H9 (cell line): ENCODE results near the gene ABCB8. TPM values are rescaled to one million over a fixed set of nuclear protein-coding genes. Genes with fewer than 3 reads are reported as not detected.

Source experiments
- DNase-seq: peaks from one replicate; pipeline ENCODE4 v3.0.0-alpha.2; 2017
- H2AFZ ChIP-seq: one replicate; pipeline ENCODE4 v1.6.1; 2013; ENCODE audit warnings: mild to moderate bottlenecking, low read length, control low read depth, moderate library complexity
- H2AK5ac ChIP-seq: 2 replicates; pipeline ENCODE4 v1.6.1; 2013; ENCODE audit warnings: low read length, control low read depth, mixed read lengths; ENCODE audit not compliant: insufficient read length
- H2BK120ac ChIP-seq: one replicate; pipeline ENCODE4 v1.6.1; 2013; ENCODE audit warnings: low read depth, mild to moderate bottlenecking, low read length, control low read depth, inconsistent platforms; ENCODE audit not compliant: poor library complexity, severe bottlenecking
- H2BK12ac ChIP-seq: 2 replicates; pipeline ENCODE4 v1.6.1; 2013; ENCODE audit warnings: low read length, control low read depth, mixed read lengths, low read depth; ENCODE audit not compliant: insufficient read length
- H2BK15ac ChIP-seq: 2 replicates; pipeline ENCODE4 v1.6.1; 2013; ENCODE audit warnings: low read depth, low read length, control low read depth
- H2BK20ac ChIP-seq: one replicate; pipeline ENCODE4 v1.6.1; 2013; ENCODE audit warnings: low read depth, mild to moderate bottlenecking, low read length, control low read depth, inconsistent platforms; ENCODE audit not compliant: poor library complexity, severe bottlenecking
- H2BK5ac ChIP-seq: 2 replicates; pipeline ENCODE4 v1.6.1; 2013; ENCODE audit warnings: low read length, control low read depth, mixed read lengths; ENCODE audit not compliant: insufficient read length
- H3K14ac ChIP-seq: 2 replicates; pipeline ENCODE4 v1.6.1; 2013; ENCODE audit warnings: low read length, control low read depth; ENCODE audit not compliant: insufficient read depth
- H3K18ac ChIP-seq: 2 replicates; pipeline ENCODE4 v1.6.1; 2013; ENCODE audit warnings: low read depth, mild to moderate bottlenecking, mixed read lengths, low read length, control low read depth; ENCODE audit not compliant: insufficient read length
- H3K23ac ChIP-seq: 2 replicates; pipeline ENCODE4 v1.6.1; 2013; ENCODE audit warnings: low read length, control low read depth, mixed read lengths, low read depth; ENCODE audit not compliant: insufficient read length
- H3K23me2 ChIP-seq: 2 replicates; pipeline ENCODE4 v1.6.1; 2013; ENCODE audit warnings: low read depth, mild to moderate bottlenecking, mixed read lengths, low read length, control low read depth; ENCODE audit not compliant: insufficient read length, poor library complexity, severe bottlenecking
- H3K27ac ChIP-seq: 2 replicates; pipeline ENCODE4 v1.5.1; 2013; ENCODE audit warnings: low read length, control low read depth, mixed read lengths, low read depth; ENCODE audit not compliant: insufficient read length
- H3K27me3 ChIP-seq: 2 replicates; pipeline ENCODE4 v1.6.1; 2013; ENCODE audit warnings: low read length, control low read depth, inconsistent platforms; ENCODE audit not compliant: insufficient read depth
- H3K4ac ChIP-seq: 2 replicates; pipeline ENCODE4 v1.6.1; 2013; ENCODE audit warnings: low read depth, mild to moderate bottlenecking, control low read depth, inconsistent platforms, low read length, moderate library complexity
- H3K4me1 ChIP-seq: 2 replicates; pipeline ENCODE4 v1.6.1; 2013; ENCODE audit warnings: low read length, control low read depth, inconsistent platforms; ENCODE audit not compliant: insufficient read depth
- H3K4me2 ChIP-seq: 2 replicates; pipeline ENCODE4 v1.6.1; 2013; ENCODE audit warnings: low read length, control low read depth, mixed read lengths; ENCODE audit not compliant: insufficient read length, insufficient read depth
- H3K56ac ChIP-seq: 2 replicates; pipeline ENCODE4 v1.6.1; 2013; ENCODE audit warnings: low read depth, mild to moderate bottlenecking, mixed read lengths, low read length, control low read depth; ENCODE audit not compliant: insufficient read length
- H3K79me1 ChIP-seq: 2 replicates; pipeline ENCODE4 v1.6.1; 2013; ENCODE audit warnings: low read depth, mild to moderate bottlenecking, moderate library complexity, low read length, control low read depth, inconsistent platforms; ENCODE audit not compliant: insufficient read depth, poor library complexity, severe bottlenecking
- H3K79me2 ChIP-seq: 2 replicates; pipeline ENCODE4 v1.6.1; 2013; ENCODE audit warnings: low read length, control low read depth, inconsistent platforms; ENCODE audit not compliant: insufficient read depth
- H3K9ac ChIP-seq: 2 replicates; pipeline ENCODE4 v1.6.1; 2013; ENCODE audit warnings: low read length, control low read depth, mixed read lengths; ENCODE audit not compliant: insufficient read length; ENCODE audit errors: extremely low read depth
- H3K9me3 ChIP-seq: one replicate; pipeline ENCODE4 v1.6.1; 2013; ENCODE audit warnings: low read depth, low read length, inconsistent platforms; ENCODE audit not compliant: control insufficient read depth
- H3T11ph ChIP-seq: one replicate; pipeline ENCODE4 v1.6.1; 2013; ENCODE audit warnings: mild to moderate bottlenecking, low read length, control low read depth, inconsistent platforms
- H4K20me1 ChIP-seq: one replicate; pipeline ENCODE4 v1.6.1; 2013; ENCODE audit not compliant: control insufficient read depth, insufficient read length, insufficient read depth
- H4K5ac ChIP-seq: 2 replicates; pipeline ENCODE4 v1.6.1; 2013; ENCODE audit warnings: low read depth, mild to moderate bottlenecking, mixed read lengths, low read length, control low read depth; ENCODE audit not compliant: insufficient read length
- H4K8ac ChIP-seq: replicated peaks from 2 replicates; pipeline ENCODE4 v1.6.1; 2013; ENCODE audit warnings: low read length, control low read depth, mixed read lengths, low read depth; ENCODE audit not compliant: insufficient read length
- H4K91ac ChIP-seq: 2 replicates; pipeline ENCODE4 v1.6.1; 2013; ENCODE audit warnings: low read depth, mild to moderate bottlenecking, moderate library complexity, mixed read lengths, low read length, control low read depth; ENCODE audit not compliant: insufficient read length
- H3K27ac Mint-ChIP-seq, 3 experiments: 2 replicates in 2 of 3; 3 replicates in 1 of 3; pipeline ENCODE4 v1.8.0; 2020 to 2021; ENCODE audit warnings: mixed read lengths in 3 of 3, mild to moderate bottlenecking in 1 of 3, moderate library complexity in 1 of 3
- H3K27me3 Mint-ChIP-seq: 2 replicates; pipeline ENCODE4 v1.8.0; 2021; ENCODE audit warnings: low read depth, mild to moderate bottlenecking, moderate library complexity, mixed read lengths
- H3K36me3 Mint-ChIP-seq, 3 experiments: 2 replicates in 2 of 3; 3 replicates in 1 of 3; pipeline ENCODE4 v1.8.0; 2020 to 2021; ENCODE audit warnings: low read depth in 3 of 3, mixed read lengths in 3 of 3; ENCODE audit not compliant: insufficient read depth in 1 of 3
- H3K4me1 Mint-ChIP-seq, 2 experiments: 2 replicates each; pipeline ENCODE4 v1.8.0; 2020; ENCODE audit warnings: mixed read lengths in 2 of 2
- H3K4me3 Mint-ChIP-seq, 2 experiments: 2 replicates in 1 of 2; 3 replicates in 1 of 2; pipeline ENCODE4 v1.8.0; 2020 to 2021; ENCODE audit warnings: mild to moderate bottlenecking in 2 of 2, mixed read lengths in 2 of 2, moderate library complexity in 1 of 2
- H3K9me3 Mint-ChIP-seq, 2 experiments: 2 replicates in 1 of 2; 3 replicates in 1 of 2; pipeline ENCODE4 v1.8.0; 2020; ENCODE audit warnings: mild to moderate bottlenecking in 2 of 2, mixed read lengths in 2 of 2, moderate library complexity in 1 of 2
- CTCF ChIP-seq: fragments of 200-600 bp; sonication (generic); conservative IDR thresholded peaks from 3 replicates; pipeline ENCODE4 v1.8.0; 2021; ENCODE audit warnings: antibody characterized with exemption, mild to moderate bottlenecking
- WGBS: extraction: QIAGEN DNeasy Blood & Tissue Kit; methylation state at CpG from one replicate; pipeline ENCODE4 v1.1.7; 2013; ENCODE audit warnings: missing lambda C conversion rate, low lambda C conversion rate, mixed read lengths; ENCODE audit not compliant: insufficient read length; ENCODE audit errors: extremely low coverage; 5-methylcytosine and 5-hydroxymethylcytosine counted together
- total RNA-seq: library from RNA; stranded (reverse); gene quantifications from 2 replicates; pipeline ENCODE4 v1.2.1, GENCODE V29; 2021

The ABCB8 gene
- total RNA-seq, 1 experiment from 2014 or later: 22.1 TPM

- no peak for TF ChIP-seq CTCF
- no peak within 1 kb of the TSS for H4K8ac ChIP-seq
- no peak within 1 kb of the TSS for H2BK15ac ChIP-seq
- H3K4me2 ChIP-seq: peak within 1 kb of the TSS; percentile 81
- no peak within 1 kb of the TSS for H3K4ac ChIP-seq
- no peak within 1 kb of the TSS for H4K5ac ChIP-seq
- no peak within 1 kb of the TSS for H4K91ac ChIP-seq
- H3K27ac ChIP-seq: no peak within 1 kb of the TSS
- H4K20me1 ChIP-seq: no peaks in the 10 kb centered on the region
- H3K23ac ChIP-seq: no peak within 1 kb of the TSS
- H3K9ac ChIP-seq: peak within 1 kb of the TSS; percentile 33
- no peak within 1 kb of the TSS for H2AK5ac ChIP-seq
- no peak within 1 kb of the TSS for H2BK12ac ChIP-seq
- peaks cover 37 to 48% of the 10 kb centered on the region in 2 experiments for H3K4me1 Mint-ChIP-seq
- no peak for DNase-seq
- H2BK20ac ChIP-seq: no peak within 1 kb of the TSS
- peaks cover 0 to 9% (median 0%) of the 10 kb centered on the region in 3 experiments; a peak in 3 of 7 replicates for H3K36me3 Mint-ChIP-seq
- H3K18ac ChIP-seq: peak within 1 kb of the TSS; percentile 55
- H3K23me2 ChIP-seq: peaks cover 38% of the 10 kb centered on the region
- peak within 1 kb of the TSS in 2 of 3 experiments; percentile 82 to 93; a peak in 4 of 7 replicates for H3K27ac Mint-ChIP-seq
- no peaks in the 10 kb centered on the region; the same call in 1 of the 2 replicates for H3K27me3 ChIP-seq
- H3K9me3 ChIP-seq: no peaks in the 10 kb centered on the region
- H3T11ph ChIP-seq: no peak within 1 kb of the TSS
- H3K4me1 ChIP-seq: peaks cover 8% of the 10 kb centered on the region
- no peak within 1 kb of the TSS for H2BK120ac ChIP-seq
- H2AFZ ChIP-seq: no peak within 1 kb of the TSS
- no peak within 1 kb of the TSS for H3K56ac ChIP-seq
- H3K4me3 Mint-ChIP-seq: peak within 1 kb of the TSS; percentile 78 to 91
- peaks cover 26% of the 10 kb centered on the region for H3K27me3 Mint-ChIP-seq
- H3K9me3 Mint-ChIP-seq: no peaks in the 10 kb centered on the region; a peak in 1 of 5 replicates
- H3K79me2 ChIP-seq: no peaks in the 10 kb centered on the region
- no CpG with 5 or more reads among the region's 30 CpGs for WGBS
- H3K14ac ChIP-seq: no peak within 1 kb of the TSS
- no peak within 1 kb of the TSS for H2BK5ac ChIP-seq
- no peaks in the 10 kb centered on the region for H3K79me1 ChIP-seq
These were observed 29.3 kb downstream of the ABCB8 start, which contains the start of gene CDK5 for GRCh38 chr7:151057506-151057988. TSS of gene CDK5 (minus strand) at chr7:151057897. CDS start at chr7:151057848, 49 bp downstream.
